GM21515 (cell line): Measurements from ENCODE around the gene TLE4.

Experiments
- ATAC-seq: cut with Tn5 transposase; IDR thresholded peaks from one replicate; pipeline ENCODE4 v1.9.1; 2021; ENCODE audit not compliant: unreplicated experiment

TLE4 gene

DNA sequence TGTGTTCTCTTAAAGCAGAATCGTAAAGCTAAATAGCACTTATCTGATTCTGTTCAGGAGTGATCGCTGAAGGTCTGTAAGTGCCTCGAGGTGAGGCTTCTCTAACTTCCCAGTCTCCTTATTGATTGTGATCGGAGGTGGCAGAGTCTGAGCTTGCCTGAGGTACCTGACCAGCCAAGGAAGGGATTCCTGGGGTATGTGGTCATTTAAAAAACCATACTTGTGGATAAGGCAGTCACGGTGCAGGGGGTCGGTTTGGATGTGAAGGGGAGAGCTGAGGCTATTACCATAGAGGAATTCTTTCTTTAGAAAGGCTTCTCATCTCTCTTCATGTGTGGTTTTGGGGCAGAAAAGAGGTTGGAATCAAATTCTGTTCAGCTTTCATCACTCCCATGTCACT lies 193.7 kb downstream of the TLE4 start:
- ATAC-seq: no peak

DNA sequence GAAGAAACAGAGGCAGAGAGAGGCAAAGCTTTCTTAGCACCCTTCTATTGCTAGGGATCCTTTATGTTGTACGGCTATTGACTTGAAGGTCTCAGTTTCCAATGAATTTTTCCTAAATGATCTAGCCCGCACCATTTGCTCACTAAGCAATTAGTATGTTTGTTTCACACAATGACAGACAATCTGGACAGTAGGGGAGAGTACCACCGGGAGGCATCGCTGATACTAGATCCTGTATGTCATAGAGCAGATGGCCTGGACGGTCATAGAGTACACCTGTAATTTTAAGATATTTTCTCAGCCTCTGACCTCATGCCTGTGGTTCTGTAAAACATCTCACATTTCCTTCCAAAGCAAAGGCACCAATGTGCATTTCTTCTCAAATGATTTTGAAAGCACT lies 194.3 kb downstream of the TLE4 start:
- ATAC-seq: no peak

DNA sequence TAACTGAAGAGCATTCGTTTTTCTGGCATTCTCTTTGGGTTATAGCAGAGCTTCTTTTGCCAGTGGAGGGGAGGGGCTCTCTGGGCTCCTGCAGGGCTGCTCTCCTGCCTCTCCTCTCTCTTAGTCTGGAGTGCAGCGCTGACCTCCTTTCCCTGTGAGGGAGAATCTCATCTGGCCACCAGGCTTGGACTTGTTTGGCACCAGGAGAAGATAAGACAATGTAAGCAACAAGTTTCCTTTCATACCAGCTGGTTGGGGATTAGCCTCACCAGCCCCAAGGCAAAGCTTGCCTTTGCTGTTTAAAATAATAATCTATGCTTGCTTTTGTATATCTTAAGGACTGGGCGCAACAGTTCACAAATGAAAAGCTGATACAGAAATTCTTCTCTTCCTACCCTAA lies 196.4 kb downstream of the TLE4 start:
- no peak for ATAC-seq

DNA sequence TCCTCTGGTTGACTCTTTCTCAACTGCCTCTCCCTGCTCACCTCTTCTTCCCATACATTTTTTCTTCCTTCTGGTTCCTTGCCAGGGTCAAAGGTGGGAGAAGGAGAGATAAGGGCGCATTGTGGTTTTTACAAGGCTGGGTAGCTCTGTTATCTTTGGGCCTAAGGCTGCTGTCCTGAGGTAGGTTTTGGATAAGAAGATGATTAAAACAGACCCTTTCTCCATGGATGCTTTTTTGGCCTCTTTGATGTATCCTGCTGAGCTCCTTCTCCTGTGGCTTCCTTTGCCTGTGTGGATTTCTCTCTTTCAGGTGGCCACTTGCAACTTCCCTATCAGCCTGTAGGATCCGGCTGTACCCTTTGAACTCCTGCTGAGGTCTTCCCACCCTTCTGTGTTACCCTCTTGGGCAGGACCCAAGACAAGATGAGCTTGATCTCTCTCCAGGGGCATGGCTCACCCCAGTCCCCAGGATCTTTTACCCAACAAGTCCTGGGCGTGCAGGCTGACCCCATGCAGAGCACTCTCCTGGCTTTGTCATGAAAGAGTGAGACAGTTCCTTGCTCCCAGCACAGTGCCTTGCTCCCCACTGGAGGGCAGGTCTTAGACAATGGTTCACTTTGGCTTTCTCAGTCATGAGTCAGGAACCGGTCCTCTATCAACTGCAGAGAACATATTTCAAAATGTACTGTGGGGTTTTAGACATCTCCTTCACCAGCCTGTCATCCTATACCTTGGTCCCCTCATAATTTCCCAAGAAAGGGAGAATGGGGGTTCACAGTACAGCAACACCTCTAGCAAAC lies 197.9 kb downstream of the TLE4 start:
- ATAC-seq: no peak

DNA sequence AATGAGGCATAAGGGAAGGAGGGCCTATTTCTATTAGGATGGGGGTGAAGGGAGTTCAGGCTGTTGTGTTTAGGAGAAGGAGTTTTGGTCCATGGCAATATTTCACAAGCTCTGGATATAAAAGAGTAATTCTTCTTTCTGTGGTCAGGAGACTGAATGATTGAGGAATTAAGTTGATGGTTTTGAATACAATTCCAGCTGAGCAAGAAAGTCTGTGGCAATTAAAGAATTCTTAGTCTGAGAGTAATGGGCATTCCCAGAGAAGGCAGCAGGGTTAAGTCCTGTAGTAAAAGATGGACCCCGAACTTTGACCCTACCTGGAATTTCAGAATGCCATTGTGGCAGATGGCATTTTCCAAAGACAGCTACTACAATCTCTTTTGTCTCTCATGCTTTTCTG lies 202.6 kb downstream of the TLE4 start:
- no peak for ATAC-seq
